WERI-Rb-1 (cell line): Measurements from ENCODE around the gene TCF15.

ENCODE experiments used
- DNase-seq: peaks from one replicate; pipeline ENCODE4 v3.0.0-alpha.2; 2020
- H3K27ac ChIP-seq: fragments of 250-450 bp; sonication (Bioruptor Pico); 2 replicates; pipeline ENCODE4 v1.5.1; 2020; ENCODE audit warnings: mild to moderate bottlenecking, moderate library complexity
- H3K27me3 ChIP-seq: fragments of 250-450 bp; sonication (Bioruptor Pico); 2 replicates; pipeline ENCODE4 v1.5.1; 2021; ENCODE audit warnings: mild to moderate bottlenecking, low read depth, moderate library complexity; ENCODE audit not compliant: insufficient read depth, severe bottlenecking
- H3K36me3 ChIP-seq: fragments of 250-450 bp; sonication (Bioruptor Pico); 2 replicates; pipeline ENCODE4 v1.5.1; 2020; ENCODE audit warnings: mild to moderate bottlenecking, moderate library complexity
- H3K4me3 ChIP-seq: 2 replicates; pipeline ENCODE4 v1.5.1; 2011; ENCODE audit warnings: low read depth, mild to moderate bottlenecking, control low read depth, low read length
- H3K9me3 ChIP-seq: fragments of 250-450 bp; sonication (Bioruptor Pico); 2 replicates; pipeline ENCODE4 v1.5.1; 2021; ENCODE audit warnings: mild to moderate bottlenecking, moderate library complexity; ENCODE audit not compliant: severe bottlenecking
- TF ChIP-seq, protein P1 (sequence below): IDR thresholded peaks from 2 replicates; pipeline ENCODE4 v1.5.1; 2011; ENCODE audit warnings: low read depth, mild to moderate bottlenecking, control low read depth, inconsistent platforms, low read length

Gene TCF15

GRCh38 chr20:650281-650680 is 40.2 kb upstream of the TCF15 start:
- Histone ChIP-seq H3K36me3 (peaks cover 35% of the 10 kb centered on the region), H3K9me3 (no peaks in the 10 kb centered on the region), H3K27me3 (no peaks in the 10 kb centered on the region), H3K27ac (no peak overlapping the region), H3K4me3 (no peak overlapping the region)
- TF ChIP-seq, protein P1, sequence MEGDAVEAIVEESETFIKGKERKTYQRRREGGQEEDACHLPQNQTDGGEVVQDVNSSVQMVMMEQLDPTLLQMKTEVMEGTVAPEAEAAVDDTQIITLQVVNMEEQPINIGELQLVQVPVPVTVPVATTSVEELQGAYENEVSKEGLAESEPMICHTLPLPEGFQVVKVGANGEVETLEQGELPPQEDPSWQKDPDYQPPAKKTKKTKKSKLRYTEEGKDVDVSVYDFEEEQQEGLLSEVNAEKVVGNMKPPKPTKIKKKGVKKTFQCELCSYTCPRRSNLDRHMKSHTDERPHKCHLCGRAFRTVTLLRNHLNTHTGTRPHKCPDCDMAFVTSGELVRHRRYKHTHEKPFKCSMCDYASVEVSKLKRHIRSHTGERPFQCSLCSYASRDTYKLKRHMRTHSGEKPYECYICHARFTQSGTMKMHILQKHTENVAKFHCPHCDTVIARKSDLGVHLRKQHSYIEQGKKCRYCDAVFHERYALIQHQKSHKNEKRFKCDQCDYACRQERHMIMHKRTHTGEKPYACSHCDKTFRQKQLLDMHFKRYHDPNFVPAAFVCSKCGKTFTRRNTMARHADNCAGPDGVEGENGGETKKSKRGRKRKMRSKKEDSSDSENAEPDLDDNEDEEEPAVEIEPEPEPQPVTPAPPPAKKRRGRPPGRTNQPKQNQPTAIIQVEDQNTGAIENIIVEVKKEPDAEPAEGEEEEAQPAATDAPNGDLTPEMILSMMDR = no peak
- DNase-seq = no peak

DNA sequence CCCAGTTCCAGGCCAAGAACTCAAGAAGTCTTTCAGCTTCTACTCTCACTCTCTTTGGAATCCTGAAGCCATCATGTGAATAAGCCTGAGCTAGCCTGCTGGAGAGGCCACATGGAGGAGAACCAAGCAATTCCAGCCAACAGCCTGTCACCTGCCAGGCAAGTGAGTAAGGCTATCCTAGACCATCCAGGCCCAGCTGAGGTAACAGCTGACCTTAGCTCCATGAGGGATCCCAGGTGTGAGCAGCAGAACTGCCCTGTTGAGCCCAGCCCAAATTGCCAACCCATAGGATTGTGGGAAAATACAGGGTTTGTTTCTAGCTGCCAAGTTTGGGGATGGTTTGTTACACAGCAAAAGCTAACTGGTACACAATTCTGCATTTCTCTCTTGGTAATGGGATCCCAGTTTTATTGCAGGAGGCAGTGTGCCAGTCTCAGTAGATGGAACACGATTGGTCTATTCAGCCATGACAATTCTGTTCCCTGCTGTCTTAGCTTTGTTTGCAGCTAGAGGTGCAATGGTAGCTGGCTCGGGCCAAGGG is 37.4 kb upstream of the TCF15 start:
- DNase-seq = no peak
- peaks cover 35% of the 10 kb centered on the region for H3K36me3 ChIP-seq
- H3K4me3 ChIP-seq = no peak overlapping the region
- no peaks in the 10 kb centered on the region for H3K27me3 ChIP-seq
- TF ChIP-seq, protein P1 = no peak
- no peak overlapping the region for H3K27ac ChIP-seq
- no peaks in the 10 kb centered on the region for H3K9me3 ChIP-seq

DNA sequence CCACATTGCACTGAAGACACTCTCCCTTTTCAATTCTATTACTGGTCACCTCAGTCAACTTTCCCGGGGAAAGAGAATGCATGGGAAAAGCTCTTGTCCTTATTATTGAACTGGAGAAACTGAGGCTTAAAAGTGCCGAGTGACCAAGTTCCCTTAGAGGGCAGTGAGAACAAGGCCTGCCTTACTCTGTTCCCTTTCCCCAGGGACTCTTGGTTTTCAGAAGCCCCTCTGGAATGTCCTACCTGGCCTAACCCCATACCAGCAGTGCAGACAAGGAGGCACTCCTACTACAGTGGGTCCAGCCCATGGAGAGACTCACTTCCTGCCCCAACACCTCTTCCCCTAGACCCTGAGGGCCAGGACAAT is 36.7 kb upstream of the TCF15 start:
- no peak overlapping the region for H3K27ac ChIP-seq
- peaks cover 35% of the 10 kb centered on the region for H3K36me3 ChIP-seq
- no peak overlapping the region for H3K4me3 ChIP-seq
- no peaks in the 10 kb centered on the region for H3K9me3 ChIP-seq
- TF ChIP-seq, protein P1 = no peak
- no peaks in the 10 kb centered on the region for H3K27me3 ChIP-seq
- DNase-seq = no peak

- Histone ChIP-seq H3K4me3 (no peak overlapping the region), H3K27ac (no peak overlapping the region), H3K27me3 (no peaks in the 10 kb centered on the region), H3K36me3 (peaks cover 35% of the 10 kb centered on the region), H3K9me3 (no peaks in the 10 kb centered on the region)
- TF ChIP-seq, protein P1 = no peak
- no peak for DNase-seq
These were observed 36.2 kb upstream of the TCF15 start for GRCh38 chr20:646107-646867.

- no peaks in the 10 kb centered on the region for H3K27me3 ChIP-seq
- no peak overlapping the region for H3K27ac ChIP-seq
- TF ChIP-seq, protein P1 = peak; percentile 94
- no peaks in the 10 kb centered on the region for H3K9me3 ChIP-seq
- DNase-seq = peak; percentile 84
- H3K4me3 ChIP-seq = no peak overlapping the region
- H3K36me3 ChIP-seq = peaks cover 31% of the 10 kb centered on the region
These were observed 35.4 kb upstream of the TCF15 start for GRCh38 chr20:645318-646106.
